IMR-90 (cell line): Measurements from ENCODE around the gene ILK. TPM values are rescaled to one million over a fixed set of nuclear protein-coding genes. Genes with fewer than 3 reads are reported as not detected.
A peak's percentile ranks its signal among the peaks of the same experiment; 100 is the strongest.

ENCODE experiments used
- ATAC-seq: fragments of 200-7000 bp; cut with Tn5 transposase; 2 replicates; pipeline ENCODE4 v1.9.1; 2020; ENCODE audit warnings: low read depth, mild to moderate bottlenecking, moderate library complexity
- BruUV-seq: library from RNA; stranded (reverse); fragments of 400-500 nt; replicated peaks from 2 replicates; lab custom pipeline; 2021; lab: Mats Ljungman, UMichigan
- CTCF ChIA-PET: fragments of 300-600 bp; formaldehyde crosslinking; extraction: SDS; loops from one replicate; lab custom pipeline; 2021; ENCODE audit warnings: antibody characterized with exemption; lab: Yijun Ruan, JAX
- POLR2A ChIA-PET: fragments of 300-600 bp; sonication (Branson Sonifier 250); formaldehyde crosslinking; loops from one replicate; lab custom pipeline; 2022; ENCODE audit warnings: antibody characterized with exemption; ENCODE audit not compliant: unreplicated experiment; lab: Charles Lee
- DNase-seq: peaks from one replicate; pipeline ENCODE4 v3.0.0; 2013
- H2AFZ ChIP-seq: replicated peaks from 2 replicates; pipeline ENCODE3; 2013; ENCODE audit warnings: low read length, mild to moderate bottlenecking; ENCODE audit not compliant: poor library complexity
- H2AK5ac ChIP-seq: 2 replicates; pipeline ENCODE4 v1.6.1; 2013; ENCODE audit warnings: low read depth, low read length, inconsistent platforms
- H2AK9ac ChIP-seq: replicated peaks from 2 replicates; pipeline ENCODE3; 2013; ENCODE audit warnings: mild to moderate bottlenecking, low read depth, low read length, moderate library complexity; ENCODE audit not compliant: poor library complexity
- H2BK120ac ChIP-seq: 2 replicates; pipeline ENCODE4 v1.6.1; 2013; ENCODE audit warnings: low read depth, low read length, inconsistent platforms
- H2BK15ac ChIP-seq: 3 replicates; pipeline ENCODE4 v1.6.1; 2013; ENCODE audit warnings: low read depth, low read length, inconsistent platforms
- H2BK20ac ChIP-seq: 2 replicates; pipeline ENCODE4 v1.6.1; 2013; ENCODE audit warnings: low read depth, mild to moderate bottlenecking, inconsistent platforms, low read length, moderate library complexity
- H2BK5ac ChIP-seq: 2 replicates; pipeline ENCODE4 v1.6.1; 2013; ENCODE audit warnings: mild to moderate bottlenecking, low read depth, low read length, inconsistent platforms; ENCODE audit not compliant: poor library complexity, severe bottlenecking
- H3K14ac ChIP-seq: replicated peaks from 2 replicates; pipeline ENCODE4 v1.6.1; 2013; ENCODE audit warnings: low read depth, low read length, inconsistent platforms
- H3K18ac ChIP-seq: 2 replicates; pipeline ENCODE4 v1.6.1; 2013; ENCODE audit warnings: low read depth, low read length, control low read depth
- H3K23ac ChIP-seq: 2 replicates; pipeline ENCODE4 v1.6.1; 2013; ENCODE audit warnings: low read depth, low read length, inconsistent platforms
- H3K27ac ChIP-seq: 2 replicates; pipeline ENCODE4 v1.5.1; 2013; ENCODE audit warnings: mild to moderate bottlenecking, control low read depth, low read length; ENCODE audit not compliant: insufficient read depth
- H3K27me3 ChIP-seq: 2 replicates; pipeline ENCODE4 v1.6.1; 2013; ENCODE audit warnings: low read length; ENCODE audit not compliant: control insufficient read depth, insufficient read depth
- H3K36me3 ChIP-seq: 2 replicates; pipeline ENCODE4 v1.6.1; 2013; ENCODE audit warnings: low read length, mixed read lengths; ENCODE audit not compliant: control insufficient read depth, insufficient read depth
- H3K4ac ChIP-seq: 2 replicates; pipeline ENCODE4 v1.6.1; 2013; ENCODE audit warnings: low read depth, low read length, inconsistent platforms
- H3K4me1 ChIP-seq: 2 replicates; pipeline ENCODE4 v1.6.1; 2013; ENCODE audit warnings: low read length, mixed read lengths; ENCODE audit not compliant: control insufficient read depth, insufficient read depth
- H3K4me2 ChIP-seq: 2 replicates; pipeline ENCODE4 v1.6.1; 2013; ENCODE audit warnings: low read depth, mild to moderate bottlenecking, control low read depth, low read length, moderate library complexity
- H3K4me3 ChIP-seq: 2 replicates; pipeline ENCODE4 v1.5.1; 2013; ENCODE audit warnings: low read depth, mild to moderate bottlenecking, control low read depth, low read length, moderate library complexity; ENCODE audit not compliant: insufficient read depth
- H3K56ac ChIP-seq: 2 replicates; pipeline ENCODE4 v1.6.1; 2013; ENCODE audit warnings: low read length, inconsistent platforms; ENCODE audit not compliant: insufficient read depth; ENCODE audit errors: extremely low read depth
- H3K79me1 ChIP-seq, 2 experiments: 2 replicates each; pipeline ENCODE4 v1.6.1; 2013; ENCODE audit warnings: low read length in 2 of 2, inconsistent platforms in 1 of 2, low read depth in 1 of 2
- H3K9ac ChIP-seq: 2 replicates; pipeline ENCODE4 v1.6.1; 2013; ENCODE audit warnings: low read depth, low read length, control low read depth
- H3K9me1 ChIP-seq: 2 replicates; pipeline ENCODE4 v1.6.1; 2013; ENCODE audit warnings: low read length, inconsistent platforms; ENCODE audit not compliant: insufficient read depth
- H3K9me3 ChIP-seq: 2 replicates; pipeline ENCODE4 v1.6.1; 2013; ENCODE audit warnings: low read length; ENCODE audit not compliant: control insufficient read depth, insufficient read depth
- H4K20me1 ChIP-seq: 2 replicates; pipeline ENCODE4 v1.6.1; 2013; ENCODE audit warnings: low read length, inconsistent platforms; ENCODE audit not compliant: insufficient read depth
- H4K5ac ChIP-seq: 2 replicates; pipeline ENCODE4 v1.6.1; 2013; ENCODE audit warnings: mild to moderate bottlenecking, low read depth, low read length, control low read depth
- H4K8ac ChIP-seq, 2 experiments: 2 replicates each; pipeline ENCODE4 v1.6.1; 2013; ENCODE audit warnings: low read depth in 2 of 2, low read length in 2 of 2, control low read depth in 1 of 2, inconsistent platforms in 1 of 2
- H4K91ac ChIP-seq: 2 replicates; pipeline ENCODE4 v1.6.1; 2013; ENCODE audit warnings: low read depth, low read length, inconsistent platforms; ENCODE audit not compliant: insufficient read depth
- CEBPB ChIP-seq: IDR thresholded peaks from 2 replicates; pipeline ENCODE4 v1.6.1; 2012; ENCODE audit warnings: low read depth, low read length, improper control_type of control experiment
- MXI1 ChIP-seq: IDR thresholded peaks from 2 replicates; pipeline ENCODE4 v1.6.1; 2012; ENCODE audit warnings: low read depth, mild to moderate bottlenecking, low read length, moderate library complexity, borderline replicate concordance
- WGBS, 2 experiments: methylation state at CpG; one replicate each; pipeline versions ENCODE4 v1.1.5 to v1.1.7; 2013; ENCODE audit warnings: missing lambda C conversion rate in 2 of 2; ENCODE audit not compliant: insufficient read length in 1 of 2; ENCODE audit errors: extremely low coverage in 2 of 2; 5-methylcytosine and 5-hydroxymethylcytosine counted together
- dilution Hi-C: fragments of 300-500 bp; cut with HindIII; formaldehyde crosslinking; loops from one replicate; pipeline ENCODE4 v1.14.3; 2018; ENCODE audit warnings: low sequenced_read_pairs; ENCODE audit not compliant: unreplicated experiment
- in situ Hi-C: fragments of 300-500 bp; cut with MboI; formaldehyde crosslinking; loops from 3 replicates; pipeline ENCODE4 v1.14.3; 2019; ENCODE audit warnings: low sequenced_read_pairs, inconsistent platforms, mixed read lengths
- intact Hi-C: fragments of 100-400 bp; cut with micrococcal nuclease; formaldehyde crosslinking; loops from 2 replicates; pipeline ENCODE4 v1.10.0; 2022
- polyA plus RNA-seq, 3 experiments: library from polyadenylated mRNA; depleted of rRNA; stranded (reverse); fragments of >200 nt; gene quantifications; 2 replicates each; pipeline ENCODE4 v1.2.3, GENCODE V29; 2012; ENCODE audit warnings: low replicate concordance in 1 of 3
- total RNA-seq: library from RNA; depleted of rRNA; stranded (reverse); fragments of >200 nt; gene quantifications from 2 replicates; pipeline ENCODE4 v1.2.3, GENCODE V29; 2012

ILK gene
- total and polyA plus RNA-seq, 2 of the 4 experiments (the other 2 are of a cell fraction): 339 to 389 TPM

DNA sequence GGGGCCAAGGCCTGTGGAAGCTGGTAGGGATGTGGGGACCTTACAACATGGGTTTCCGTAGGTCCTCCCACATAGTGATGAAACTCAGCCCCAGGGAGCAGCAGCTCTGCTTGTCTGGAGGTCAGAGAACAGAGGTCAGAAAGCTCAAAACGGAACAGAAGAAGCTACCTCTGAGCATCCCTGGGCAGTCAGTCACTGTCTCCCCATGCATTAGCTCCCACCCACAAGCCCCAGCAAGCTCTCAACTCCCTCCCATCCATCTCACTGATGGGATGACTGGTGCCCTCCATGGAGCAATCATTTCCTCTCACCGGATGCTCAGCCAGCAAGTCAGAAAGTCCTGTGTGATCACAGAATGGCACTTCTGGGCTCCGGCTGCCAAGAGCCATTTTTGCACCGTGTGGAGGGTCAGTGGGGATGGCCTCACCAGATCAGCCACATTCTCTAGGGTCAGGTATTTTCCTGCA is 13.8 kb downstream of the ILK start:
- peaks cover 10% of the 10 kb centered on the region for H4K20me1 ChIP-seq
- peaks cover 19% of the 10 kb centered on the region for H3K9me1 ChIP-seq
- CTCF ChIA-PET: interaction anchor here (1.0 to 2.4 kb wide), 5 partner anchors 32 to 80 kb away, joined by 3 to 17 read pairs (median 3); partner anchors contain the start of gene MRPL17
- H4K5ac ChIP-seq: no peak overlapping the region
- 0 out of 3 replicates have a peak overlapping the region, but pooled peaks have one; percentile 40 for H2BK15ac ChIP-seq
- no peak for DNase-seq
- no TSS peak for BruUV-seq
- peak overlapping the region; percentile 30 for H3K27ac ChIP-seq
- no peaks in the 10 kb centered on the region for H3K9me3 ChIP-seq
- H2AFZ ChIP-seq: no peak overlapping the region
- H2BK20ac ChIP-seq: 0 out of 2 replicates have a peak overlapping the region, but pooled peaks have one; percentile 9
- H3K36me3 ChIP-seq: peaks cover 24% of the 10 kb centered on the region; the same call in 1 of the 2 replicates
- H2AK9ac ChIP-seq: peak overlapping the region; percentile 58
- H3K4me3 ChIP-seq: no peak overlapping the region
- TF ChIP-seq CEBPB (0 out of 2 replicates have a peak, but pooled peaks have one; percentile 37), MXI1 (no peak)
- H2AK5ac ChIP-seq: peak overlapping the region; percentile 55
- peak overlapping the region; percentile 91 for H3K4me2 ChIP-seq
- dilution Hi-C loops (no loop called here), in situ Hi-C loops (loop anchor here (5.0 kb wide), 1 partner anchor 65 kb away; the partner anchor contains the start of gene MRPL17), intact Hi-C loops (loop anchor here (5.0 kb wide), 1 partner anchor 140 kb away; no protein-coding TSS in a partner anchor)
- H3K23ac ChIP-seq: 0 out of 2 replicates have a peak overlapping the region, but pooled peaks have one; percentile 3
- peaks cover 9 to 57% of the 10 kb centered on the region in 2 experiments for H3K79me1 ChIP-seq
- peak overlapping the region; percentile 75 for H3K4ac ChIP-seq
- H3K18ac ChIP-seq: no peak overlapping the region
- no peak overlapping the region for H3K9ac ChIP-seq
- H3K4me1 ChIP-seq: peaks cover 9% of the 10 kb centered on the region
- H3K27me3 ChIP-seq: no peaks in the 10 kb centered on the region
- peak overlapping the region; percentile 30; the same call in 1 of the 2 replicates for H2BK120ac ChIP-seq
- POLR2A ChIA-PET: interaction anchor here (1.1 kb wide), 1 partner anchor 9 kb away, joined by 4 read pairs; no protein-coding TSS in a partner anchor
- WGBS, 2 experiments: 83% methylated on average over 1 of the region's 5 CpGs; no CpG with 5 or more reads in 1 of the 2 experiments
- peak overlapping the region; percentile 39 for H2BK5ac ChIP-seq
- H4K8ac ChIP-seq: peak overlapping the region in 1 of 2 experiments; percentile 32; a peak in 1 of 4 replicates
- H4K91ac ChIP-seq: peak overlapping the region; percentile 61
- ATAC-seq: no peak
- H3K56ac ChIP-seq: no peak overlapping the region
- H3K14ac ChIP-seq: peak overlapping the region; percentile 16; the same call in 1 of the 2 replicates
